Stimulated activated CD8-positive, alpha-beta memory T cell treated with anti-CD3 and anti-CD28 coated beads, Interleukin-12 subunit alpha, Interleukin-12 subunit beta, amount 100 ng/mL, for 24 hours (primary cell): ENCODE measurements around the gene ZBTB3.
"Not testable (repeated sequence)": the region's sequence is repeated elsewhere in the genome, so short reads cannot be mapped to it uniquely, and the experiment has no call there.

Experiments used
- DNase-seq: peaks from one replicate; pipeline ENCODE4 v3.0.0-alpha.2; 2020; ENCODE audit errors: extremely low read depth

The ZBTB3 gene

GRCh38 chr11:62757846-62758788 lies 4.2 kb upstream of the ZBTB3 start:
- DNase-seq: no peak

- no peak for DNase-seq
Observed at GRCh38 chr11:62755086-62755615, 1.2 kb upstream of the ZBTB3 start.

- DNase-seq: no peak
Observed at GRCh38 chr11:62752994-62753735, 795 bp downstream of the ZBTB3 start.

GRCh38 chr11:62752177-62752785 lies 1.7 kb downstream of the ZBTB3 start:
- no peak for DNase-seq

- not testable (repeated sequence) for DNase-seq
Observed at GRCh38 chr11:62749931-62750330, 4.0 kb downstream of the ZBTB3 start.

GRCh38 chr11:62747475-62748160 lies 6.3 kb downstream of the ZBTB3 start:
- no peak for DNase-seq

GRCh38 chr11:62737196-62737595 lies 16.8 kb downstream of the ZBTB3 start:
- no peak for DNase-seq

GRCh38 chr11:62732830-62733229 lies 21.1 kb downstream of the ZBTB3 start:
- no peak for DNase-seq

GRCh38 chr11:62730076-62730475 lies 23.9 kb downstream of the ZBTB3 start:
- DNase-seq: not testable (repeated sequence)

- peak; percentile 67 for DNase-seq
Observed at GRCh38 chr11:62728171-62728988, 25.6 kb downstream of the ZBTB3 start, which contains the start of gene TTC9C. TTC9C (plus strand) TSS chr11:62728486; CDS start chr11:62728849, 363 bp downstream.

GRCh38 chr11:62727872-62728170 lies 26.1 kb downstream of the ZBTB3 start:
- peak; percentile 52 for DNase-seq

GRCh38 chr11:62727165-62727871 lies 26.6 kb downstream of the ZBTB3 start, which contains the start of gene HNRNPUL2:
HNRNPUL2 (minus strand) TSS chr11:62727457; CDS start chr11:62727156, 301 bp downstream.
- DNase-seq: peak; percentile 97

- no peak for DNase-seq
Observed at GRCh38 chr11:62726915-62727164, 27.1 kb downstream of the ZBTB3 start.

GRCh38 chr11:62726156-62726914 lies 27.6 kb downstream of the ZBTB3 start:
- no peak for DNase-seq

GRCh38 chr11:62725646-62726045 lies 28.3 kb downstream of the ZBTB3 start:
- DNase-seq: no peak

- DNase-seq: no peak
Observed at GRCh38 chr11:62724171-62724570, 29.8 kb downstream of the ZBTB3 start.

- DNase-seq: no peak
Observed at GRCh38 chr11:62721994-62722393, 32.0 kb downstream of the ZBTB3 start.

- DNase-seq: no peak
Observed at GRCh38 chr11:62719302-62719978, 34.5 kb downstream of the ZBTB3 start.

- no peak for DNase-seq
Observed at GRCh38 chr11:62716816-62717215, 37.1 kb downstream of the ZBTB3 start.
